Aorta (tissue), 5 donors: ENCODE results near the gene CABP7. TPM values are rescaled to one million over a fixed set of nuclear protein-coding genes. Genes with fewer than 3 reads are reported as not detected.

ENCODE experiments used
- ATAC-seq: fragments of 200-7000 bp; cut with Tn5 transposase; one replicate; pipeline ENCODE4 v1.9.1; 2022; ENCODE audit warnings: moderate library complexity; ENCODE audit not compliant: low FRiP score
- DNase-seq, 2 donors: peaks; one replicate each; pipeline ENCODE4 v3.0.0-alpha.2; 2020
- H3K27ac ChIP-seq, 2 donors: one replicate each; pipeline ENCODE4 v1.5.1; 2013; ENCODE audit warnings: low read length in 2 of 2, mild to moderate bottlenecking in 2 of 2, moderate library complexity in 2 of 2, control low read depth in 1 of 2, inconsistent platforms in 1 of 2, low read depth in 1 of 2
- H3K27me3 ChIP-seq, 2 donors: one replicate each; pipeline ENCODE4 v1.6.1; 2013; ENCODE audit warnings: control low read depth in 1 of 2, low read length in 1 of 2, mild to moderate bottlenecking in 1 of 2, moderate library complexity in 1 of 2; ENCODE audit not compliant: insufficient read depth in 2 of 2, control insufficient read depth in 1 of 2
- H3K36me3 ChIP-seq, 2 donors: one replicate each; pipeline ENCODE4 v1.6.1; 2013; ENCODE audit warnings: control low read depth in 1 of 2, low read length in 1 of 2, mild to moderate bottlenecking in 1 of 2; ENCODE audit not compliant: insufficient read depth in 2 of 2, control insufficient read depth in 1 of 2
- H3K4me1 ChIP-seq, 2 donors: one replicate each; pipeline ENCODE4 v1.6.1; 2013; ENCODE audit warnings: low read length in 2 of 2, control low read depth in 1 of 2, mild to moderate bottlenecking in 1 of 2, moderate library complexity in 1 of 2; ENCODE audit not compliant: insufficient read depth in 2 of 2, control insufficient read depth in 1 of 2
- H3K4me3 ChIP-seq, 2 donors: one replicate each; pipeline ENCODE4 v1.5.1; 2013; ENCODE audit warnings: low read length in 2 of 2, control low read depth in 1 of 2, mild to moderate bottlenecking in 1 of 2
- H3K9me3 ChIP-seq: one replicate; pipeline ENCODE4 v1.6.1; 2013; ENCODE audit warnings: mild to moderate bottlenecking, low read length; ENCODE audit not compliant: control insufficient read depth
- WGBS, 2 donors: extraction: QIAGEN DNeasy Blood & Tissue Kit; methylation state at CpG; one replicate each; pipeline ENCODE4 v1.1.7; 2013; 5-methylcytosine and 5-hydroxymethylcytosine counted together
- intact Hi-C, 2 donors: fragments of 100-400 bp; cut with DNase I; formaldehyde crosslinking; loops; one replicate each; pipeline versions ENCODE4 v1.14.2 to v1.15.0; 2022
- polyA plus RNA-seq, 2 donors: library from polyadenylated mRNA; stranded (reverse); fragments of 200-250 nt; gene quantifications; one replicate each; pipeline ENCODE4 v1.2.3, GENCODE V29; 2013
- total RNA-seq, 2 donors: library from RNA; stranded (reverse); fragmentation: NEBNext Ultra II Directional; extraction: Animal tissue kit (Norgen Biotek cat#: 25700); gene quantifications; one replicate each; pipeline ENCODE4 v1.2.1, GENCODE V29; 2021
- donor health status: healthy with polysubstance abuse.
- donor health status: Bipolar disorder and iron deficiency.
- donor health status: DM: no; HTN: no; CAD: no.
- donor health status: DM: no; HTN: no; CAD: no.
- donor health status: DM: yes; HTN: yes; CAD: no.

CABP7 gene
- total and polyA plus RNA-seq, 4 donors, result 0.10 to 0.13 TPM; not detected in 2

GRCh38 chr22:29767171-29768051 lies 47.6 kb downstream of the CABP7 start, which contains the start of gene UQCR10:
UQCR10 (plus strand) TSS chr22:29767369; CDS start chr22:29767399, 30 bp downstream.
- Histone ChIP-seq H3K4me3 (peak within 1 kb of the TSS; percentile 74 to 90), H3K27ac (peak within 1 kb of the TSS in 1 of 2 donors; percentile 11), H3K4me1 (peaks cover 0 to 2% of the 10 kb centered on the region in 2 donors), H3K9me3 (no peaks in the 10 kb centered on the region), H3K27me3 (no peaks in the 10 kb centered on the region), H3K36me3 (no peaks in the 10 kb centered on the region)
- peak; percentile 95 to 98 for DNase-seq
- ATAC-seq, result peak; percentile 97
- 1 to 11% methylated on average over 46 of the region's 46 CpGs for WGBS, 2 donors
- intact Hi-C loops, result no loop called here

- H3K9me3 ChIP-seq, result no peaks in the 10 kb centered on the region
- peak overlapping the region; percentile 74 to 90 for H3K4me3 ChIP-seq
- no peaks in the 10 kb centered on the region for H3K27me3 ChIP-seq
- H3K4me1 ChIP-seq, result peaks cover 0 to 2% of the 10 kb centered on the region in 2 donors
- DNase-seq (no peak), ATAC-seq (no peak)
- no peaks in the 10 kb centered on the region for H3K36me3 ChIP-seq
- intact Hi-C loops, result no loop called here
- no peak overlapping the region for H3K27ac ChIP-seq
- 42 to 43% methylated on average over 6 of the region's 6 CpGs for WGBS, 2 donors
These were observed 48.4 kb downstream of the CABP7 start for GRCh38 chr22:29768052-29768693.

GRCh38 chr22:29769723-29770321 lies 50.0 kb downstream of the CABP7 start:
- 90 to 93% methylated on average over 2 of the region's 2 CpGs for WGBS, 2 donors
- Histone ChIP-seq H3K4me1 (peaks cover 0 to 2% of the 10 kb centered on the region in 2 donors), H3K9me3 (no peaks in the 10 kb centered on the region), H3K4me3 (no peak overlapping the region), H3K27me3 (no peaks in the 10 kb centered on the region), H3K36me3 (no peaks in the 10 kb centered on the region), H3K27ac (no peak overlapping the region)
- intact Hi-C loops, result no loop called here
- no peak for ATAC-seq
- DNase-seq, result no peak

GRCh38 chr22:29772170-29772641 lies 52.4 kb downstream of the CABP7 start:
- H3K27ac ChIP-seq, result no peak overlapping the region
- ATAC-seq (peak; percentile 36), DNase-seq (no peak)
- H3K27me3 ChIP-seq, result no peaks in the 10 kb centered on the region
- H3K36me3 ChIP-seq, result no peaks in the 10 kb centered on the region
- H3K4me3 ChIP-seq, result no peak overlapping the region
- intact Hi-C loops, result no loop called here
- H3K4me1 ChIP-seq, result no peaks in the 10 kb centered on the region
- no peaks in the 10 kb centered on the region for H3K9me3 ChIP-seq
- WGBS, 2 donors, result 38% methylated on average over 5 of the region's 5 CpGs

- DNase-seq (no peak), ATAC-seq (no peak)
- no peak overlapping the region for H3K27ac ChIP-seq
- intact Hi-C loops, result no loop called here
- H3K4me3 ChIP-seq, result no peak overlapping the region
- no peaks in the 10 kb centered on the region for H3K9me3 ChIP-seq
- no peaks in the 10 kb centered on the region for H3K36me3 ChIP-seq
- H3K4me1 ChIP-seq, result no peaks in the 10 kb centered on the region
- WGBS, 2 donors, result 71% methylated on average over 2 of the region's 2 CpGs
- H3K27me3 ChIP-seq, result no peaks in the 10 kb centered on the region
These were observed 53.4 kb downstream of the CABP7 start for GRCh38 chr22:29773233-29773632.

GRCh38 chr22:29780220-29780619 lies 60.4 kb downstream of the CABP7 start:
- intact Hi-C loops, result no loop called here
- WGBS, 2 donors, result 94 to 97% methylated on average over 5 of the region's 5 CpGs
- Histone ChIP-seq H3K27me3 (no peaks in the 10 kb centered on the region), H3K36me3 (no peaks in the 10 kb centered on the region), H3K4me1 (no peaks in the 10 kb centered on the region), H3K27ac (no peak overlapping the region), H3K9me3 (no peaks in the 10 kb centered on the region), H3K4me3 (no peak overlapping the region)
- no peak for ATAC-seq
- no peak for DNase-seq

GRCh38 chr22:29780748-29781676 lies 61.2 kb downstream of the CABP7 start:
- no peak overlapping the region for H3K4me3 ChIP-seq
- H3K27me3 ChIP-seq, result no peaks in the 10 kb centered on the region
- DNase-seq (no peak), ATAC-seq (no peak)
- no peaks in the 10 kb centered on the region for H3K36me3 ChIP-seq
- intact Hi-C loops, result no loop called here
- H3K4me1 ChIP-seq, result no peaks in the 10 kb centered on the region
- H3K9me3 ChIP-seq, result no peaks in the 10 kb centered on the region
- WGBS, 2 donors, result 44 to 58% methylated on average over 8 of the region's 8 CpGs
- H3K27ac ChIP-seq, result no peak overlapping the region
